GM12878 (cell line): Measurements from ENCODE around the gene ALPK1. TPM values are rescaled to one million over a fixed set of nuclear protein-coding genes. Genes with fewer than 3 reads are reported as not detected.
A peak's percentile ranks its signal among the peaks of the same experiment; 100 is the strongest.

ENCODE experiments used
- CHD2 ChIP-seq: IDR thresholded peaks from 2 replicates; pipeline ENCODE4 v1.6.1; 2011; ENCODE audit warnings: low read depth, low read length, improper control_type of control experiment, borderline replicate concordance
- CHD4 ChIP-seq: fragments of 200-600 bp; sonication (generic); IDR thresholded peaks from 2 replicates; pipeline ENCODE4 v1.6.1; 2016; ENCODE audit warnings: mild to moderate bottlenecking
- DPF2 ChIP-seq: fragments of 450-650 bp; IDR thresholded peaks from 2 replicates; pipeline ENCODE4 v1.6.1; 2017; ENCODE audit warnings: mild to moderate bottlenecking
- EGR1 ChIP-seq, 2 experiments: IDR thresholded peaks; 1 replicate in 1 of 2; 2 replicates in 1 of 2; pipeline ENCODE4 v1.6.1; 2011 to 2012; ENCODE audit warnings: low read depth in 2 of 2, low read length in 2 of 2, borderline replicate concordance in 1 of 2, mild to moderate bottlenecking in 1 of 2, moderate library complexity in 1 of 2
- IKZF1 ChIP-seq: fragments of 450-650 bp; conservative IDR thresholded peaks from 2 replicates; pipeline ENCODE4 v1.6.1; 2017; ENCODE audit warnings: antibody characterized with exemption, mild to moderate bottlenecking
- IKZF2 ChIP-seq, 2 experiments: fragments of 450-650 bp; IDR thresholded peaks; 2 replicates each; pipeline ENCODE4 v1.6.1; 2017; ENCODE audit warnings: mild to moderate bottlenecking in 2 of 2, moderate library complexity in 2 of 2
- NR2F1 ChIP-seq: fragments of 450-650 bp; conservative IDR thresholded peaks from 2 replicates; pipeline ENCODE4 v1.6.1; 2017; ENCODE audit warnings: mild to moderate bottlenecking
- POLR2AphosphoS5 ChIP-seq: IDR thresholded peaks from 2 replicates; pipeline ENCODE4 v1.6.1; 2011; ENCODE audit warnings: mild to moderate bottlenecking, low read length, inconsistent platforms
- RELA ChIP-seq: fragments of 450-650 bp; IDR thresholded peaks from 2 replicates; pipeline ENCODE4 v1.8.0; 2014; ENCODE audit warnings: borderline replicate concordance; ENCODE audit not compliant: partially characterized antibody
- TAF1 ChIP-seq: IDR thresholded peaks from 2 replicates; pipeline ENCODE4 v1.6.1; 2011; ENCODE audit warnings: mild to moderate bottlenecking, low read depth, low read length, borderline replicate concordance
- TCF7 ChIP-seq: IDR thresholded peaks from 2 replicates; pipeline ENCODE4 v1.6.1; 2014; ENCODE audit warnings: antibody characterized with exemption, borderline replicate concordance
- YY1 ChIP-seq: IDR thresholded peaks from 2 replicates; pipeline ENCODE4 v1.6.1; 2011; ENCODE audit warnings: low read depth, mild to moderate bottlenecking, low read length
- ZNF622 ChIP-seq: fragments of 450-650 bp; IDR thresholded peaks from 2 replicates; pipeline ENCODE4 v1.6.1; 2017; ENCODE audit warnings: mild to moderate bottlenecking, inconsistent platforms
- polyA plus RNA-seq, 11 experiments: library from polyadenylated mRNA; depleted of rRNA in 4 of 11; unstranded in 6 of 11; stranded (reverse) in 5 of 11; fragments of >200 nt; fragmentation: Nextera tagmentation in 4 of 11; fragmentation: Illumina TruSeq in 1 of 11; extraction: Ambion mirVana in 4 of 11; extraction: Trizol in 1 of 11; gene quantifications; 1 replicate in 1 of 11; 2 replicates in 10 of 11; pipeline versions ENCODE4 v1.2.1 to v1.2.3, GENCODE V29; 2011 to 2016; ENCODE audit warnings: inconsistent platforms in 2 of 11, missing spikeins in 2 of 11, low read depth in 1 of 11
- total RNA-seq, 4 experiments: library from RNA; depleted of rRNA in 3 of 4; stranded (reverse); fragments of >200 nt in 3 of 4; fragmentation: Illumina TruSeq in 1 of 4; extraction: Trizol in 1 of 4; gene quantifications; 2 replicates each; pipeline versions ENCODE4 v1.2.1 to v1.2.3, GENCODE V29; 2013 to 2021
- TF ChIP-seq, protein P1 (sequence below): fragments of 450-650 bp; IDR thresholded peaks from 2 replicates; pipeline ENCODE4 v1.6.1; 2016; ENCODE audit warnings: mild to moderate bottlenecking
- TF ChIP-seq, protein P2 (sequence below): fragments of 450-650 bp; IDR thresholded peaks from 2 replicates; pipeline ENCODE4 v1.6.1; 2017; ENCODE audit warnings: low read depth, mild to moderate bottlenecking, moderate library complexity

ALPK1 gene
- total and polyA plus RNA-seq, 10 of the 15 experiments (the other 5 are each of a cell fraction or from before 2014, with no cell fraction given), result 8.5 to 32.3 (median 22.6) TPM

DNA sequence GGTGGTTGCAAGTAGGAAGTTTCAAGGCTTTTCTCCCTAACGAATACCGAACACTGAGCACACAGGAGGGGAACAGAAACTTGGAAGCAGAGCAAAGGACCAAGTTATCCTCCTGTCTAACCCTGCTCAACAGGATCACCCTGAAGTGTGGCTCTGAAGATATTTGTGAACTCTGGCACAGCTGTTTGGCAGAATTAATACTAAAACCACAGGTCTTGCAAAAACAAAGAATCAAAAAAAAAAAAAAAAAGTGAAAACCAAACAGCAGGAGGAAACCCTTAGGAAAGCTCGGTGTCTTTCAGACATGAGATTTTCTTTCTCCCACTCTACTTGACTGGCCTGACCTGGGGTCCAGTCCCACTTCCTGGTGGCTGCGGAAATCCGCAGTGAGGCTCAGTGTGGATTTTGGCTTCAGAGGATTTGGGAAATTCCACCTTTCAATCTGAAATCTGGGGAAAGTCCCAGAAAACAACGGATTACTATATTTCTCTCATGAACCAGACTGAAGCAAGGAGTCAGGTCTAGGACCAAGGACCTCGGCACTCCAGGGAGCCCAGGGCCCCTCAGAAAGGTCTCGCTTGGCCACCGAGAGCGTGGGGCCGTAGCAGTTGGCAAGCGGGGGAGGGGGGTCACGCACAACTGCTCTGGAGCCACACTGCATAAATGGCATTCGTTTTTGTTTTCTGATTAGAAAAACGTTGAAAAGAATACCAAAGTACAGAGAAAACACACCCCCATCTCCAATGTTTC is 12.3 kb upstream of the ALPK1 start (continued):
- peak; percentile 45 for TF ChIP-seq NR2F1
- no peak for TF ChIP-seq CHD4
- TF ChIP-seq CHD2, result 0 out of 2 replicates have a peak, but pooled peaks have one; percentile 3
- peak; percentile 11; the same call in 1 of the 2 replicates for TF ChIP-seq DPF2
- TF ChIP-seq, protein P1, sequence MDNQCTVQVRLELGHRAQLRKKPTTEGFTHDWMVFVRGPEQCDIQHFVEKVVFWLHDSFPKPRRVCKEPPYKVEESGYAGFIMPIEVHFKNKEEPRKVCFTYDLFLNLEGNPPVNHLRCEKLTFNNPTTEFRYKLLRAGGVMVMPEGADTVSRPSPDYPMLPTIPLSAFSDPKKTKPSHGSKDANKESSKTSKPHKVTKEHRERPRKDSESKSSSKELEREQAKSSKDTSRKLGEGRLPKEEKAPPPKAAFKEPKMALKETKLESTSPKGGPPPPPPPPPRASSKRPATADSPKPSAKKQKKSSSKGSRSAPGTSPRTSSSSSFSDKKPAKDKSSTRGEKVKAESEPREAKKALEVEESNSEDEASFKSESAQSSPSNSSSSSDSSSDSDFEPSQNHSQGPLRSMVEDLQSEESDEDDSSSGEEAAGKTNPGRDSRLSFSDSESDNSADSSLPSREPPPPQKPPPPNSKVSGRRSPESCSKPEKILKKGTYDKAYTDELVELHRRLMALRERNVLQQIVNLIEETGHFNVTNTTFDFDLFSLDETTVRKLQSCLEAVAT, result peak; percentile 83
- peak; percentile 49 for TF ChIP-seq RELA
- TF ChIP-seq TCF7, result no peak
- peak; percentile 5; the same call in 1 of the 2 replicates for TF ChIP-seq TAF1
- TF ChIP-seq POLR2AphosphoS5, result peak; percentile 53; the same call in 1 of the 2 replicates
- TF ChIP-seq IKZF1, result peak; percentile 42
- TF ChIP-seq, protein P2, sequence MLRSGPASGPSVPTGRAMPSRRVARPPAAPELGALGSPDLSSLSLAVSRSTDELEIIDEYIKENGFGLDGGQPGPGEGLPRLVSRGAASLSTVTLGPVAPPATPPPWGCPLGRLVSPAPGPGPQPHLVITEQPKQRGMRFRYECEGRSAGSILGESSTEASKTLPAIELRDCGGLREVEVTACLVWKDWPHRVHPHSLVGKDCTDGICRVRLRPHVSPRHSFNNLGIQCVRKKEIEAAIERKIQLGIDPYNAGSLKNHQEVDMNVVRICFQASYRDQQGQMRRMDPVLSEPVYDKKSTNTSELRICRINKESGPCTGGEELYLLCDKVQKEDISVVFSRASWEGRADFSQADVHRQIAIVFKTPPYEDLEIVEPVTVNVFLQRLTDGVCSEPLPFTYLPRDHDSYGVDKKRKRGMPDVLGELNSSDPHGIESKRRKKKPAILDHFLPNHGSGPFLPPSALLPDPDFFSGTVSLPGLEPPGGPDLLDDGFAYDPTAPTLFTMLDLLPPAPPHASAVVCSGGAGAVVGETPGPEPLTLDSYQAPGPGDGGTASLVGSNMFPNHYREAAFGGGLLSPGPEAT, result 0 out of 2 replicates have a peak, but pooled peaks have one; percentile 28
- TF ChIP-seq IKZF2 (IDR thresholded peaks at IDR 0.05), result peak; percentile 56 to 67
- no peak for TF ChIP-seq ZNF622
- peak; percentile 46; the same call in 1 of the 2 replicates for TF ChIP-seq YY1
- TF ChIP-seq EGR1 (IDR thresholded peaks at IDR 0.05; ENCODE audit: borderline replicate concordance in 1 of 2, low read depth in 2 of 2, low read length in 2 of 2), result 0 out of 3 replicates have a peak, but pooled peaks of 1 of the 2 experiments have one; percentile 36
- TF ChIP-seq, all 136 proteins: peak for 29
